GM12892 (cell line): ENCODE measurements around the gene TSPEAR.

Source experiments
- POLR2A ChIP-seq: IDR thresholded peaks from 2 replicates; pipeline ENCODE4 v1.6.1; 2011; ENCODE audit warnings: low read depth, low read length, control low read depth
- TAF1 ChIP-seq: IDR thresholded peaks from 2 replicates; pipeline ENCODE4 v1.6.1; 2011; ENCODE audit warnings: low read depth, mild to moderate bottlenecking, control low read depth, low read length, borderline replicate concordance

- TF ChIP-seq POLR2A (no peak), TAF1 (no peak)
Measured at GRCh38 chr21:44494956-44495355, 216.4 kb downstream of the TSPEAR start.
